AML-193 (cell line): ENCODE data around the gene NHSL1.
A peak's percentile ranks its signal among the peaks of the same experiment; 100 is the strongest.

ENCODE experiments used
- DNase-seq, 2 experiments: peaks; one replicate each; lab custom pipeline; 2025; lab: John Stamatoyannopoulos, UW

NHSL1 gene

GRCh38 chr6:138456401-138456790 lies 42.9 kb downstream of the NHSL1 start:
- DNase-seq: no peak

GRCh38 chr6:138455746-138456400 lies 43.4 kb downstream of the NHSL1 start:
- DNase-seq: no peak

- no peak for DNase-seq
Observed at GRCh38 chr6:138454981-138455706, 44.1 kb downstream of the NHSL1 start.

- no peak for DNase-seq
Observed at GRCh38 chr6:138451043-138451442, 48.3 kb downstream of the NHSL1 start.

- DNase-seq: no peak
Observed at GRCh38 chr6:138450445-138450844, 48.8 kb downstream of the NHSL1 start.

- no peak for DNase-seq
Observed at GRCh38 chr6:138446821-138447220, 52.5 kb downstream of the NHSL1 start.

GRCh38 chr6:138443979-138444378 lies 55.3 kb downstream of the NHSL1 start:
- DNase-seq: no peak

- DNase-seq: no peak
Observed at GRCh38 chr6:138442663-138443062, 56.6 kb downstream of the NHSL1 start.

GRCh38 chr6:138441965-138442364 lies 57.3 kb downstream of the NHSL1 start:
- no peak for DNase-seq

GRCh38 chr6:138440758-138441357 lies 58.4 kb downstream of the NHSL1 start:
- peak; percentile 67 to 82 for DNase-seq

GRCh38 chr6:138440296-138440695 lies 59.0 kb downstream of the NHSL1 start:
- DNase-seq: no peak

GRCh38 chr6:138439546-138439945 lies 59.7 kb downstream of the NHSL1 start:
- no peak for DNase-seq

GRCh38 chr6:138434925-138435324 lies 64.4 kb downstream of the NHSL1 start:
- DNase-seq: peak; percentile 49 to 67

- no peak for DNase-seq
Observed at GRCh38 chr6:138434096-138434495, 65.2 kb downstream of the NHSL1 start.

GRCh38 chr6:138432063-138432356 lies 67.3 kb downstream of the NHSL1 start:
- DNase-seq: no peak

GRCh38 chr6:138431256-138432062 lies 67.8 kb downstream of the NHSL1 start:
- DNase-seq: peak; percentile 71

GRCh38 chr6:138430361-138431145 lies 68.7 kb downstream of the NHSL1 start:
- DNase-seq: no peak

- DNase-seq: no peak
Observed at GRCh38 chr6:138429761-138430160, 69.5 kb downstream of the NHSL1 start.

- DNase-seq: peak; percentile 72 to 81
Observed at GRCh38 chr6:138428944-138429598, 70.2 kb downstream of the NHSL1 start.

GRCh38 chr6:138427701-138428100 lies 71.6 kb downstream of the NHSL1 start:
- DNase-seq: no peak

GRCh38 chr6:138426500-138427123 lies 72.7 kb downstream of the NHSL1 start:
- no peak for DNase-seq
